Stomach (tissue), 4 donors: Measurements from ENCODE around the gene SLC24A1.

ENCODE experiments used
- EP300 ChIP-seq: sonication (generic); formaldehyde crosslinking; IDR thresholded peaks from one replicate; pipeline ENCODE4 v1.6.1; 2017; ENCODE audit warnings: antibody characterized with exemption
- POLR2A ChIP-seq, 4 donors: fragments of 450-650 bp; IDR thresholded peaks; one replicate each; pipeline ENCODE4 v1.6.1; 2016; ENCODE audit warnings: antibody characterized with exemption in 4 of 4, control low read depth in 2 of 4, mild to moderate bottlenecking in 1 of 4, moderate library complexity in 1 of 4
- POLR2AphosphoS5 ChIP-seq, 3 donors: sonication (generic); formaldehyde crosslinking; IDR thresholded peaks; one replicate each; pipeline ENCODE4 v1.6.1; 2016; ENCODE audit warnings: antibody characterized with exemption in 3 of 3
- TF ChIP-seq, protein P1 (sequence below), 7 experiments: fragments of 450-650 bp in 4 of 7; fragments of 200-600 bp in 3 of 7; sonication (generic) in 3 of 7; IDR thresholded peaks; one replicate each; pipeline ENCODE4 v1.5.1; 2016 to 2019; ENCODE audit warnings: antibody characterized with exemption in 7 of 7, control low read depth in 2 of 7, mild to moderate bottlenecking in 1 of 7

GRCh38 chr15:65655457-65655856 is 33.7 kb downstream of the SLC24A1 start:
- no peak for TF ChIP-seq POLR2A (IDR thresholded peaks at IDR 0.05)
- TF ChIP-seq, protein P1, sequence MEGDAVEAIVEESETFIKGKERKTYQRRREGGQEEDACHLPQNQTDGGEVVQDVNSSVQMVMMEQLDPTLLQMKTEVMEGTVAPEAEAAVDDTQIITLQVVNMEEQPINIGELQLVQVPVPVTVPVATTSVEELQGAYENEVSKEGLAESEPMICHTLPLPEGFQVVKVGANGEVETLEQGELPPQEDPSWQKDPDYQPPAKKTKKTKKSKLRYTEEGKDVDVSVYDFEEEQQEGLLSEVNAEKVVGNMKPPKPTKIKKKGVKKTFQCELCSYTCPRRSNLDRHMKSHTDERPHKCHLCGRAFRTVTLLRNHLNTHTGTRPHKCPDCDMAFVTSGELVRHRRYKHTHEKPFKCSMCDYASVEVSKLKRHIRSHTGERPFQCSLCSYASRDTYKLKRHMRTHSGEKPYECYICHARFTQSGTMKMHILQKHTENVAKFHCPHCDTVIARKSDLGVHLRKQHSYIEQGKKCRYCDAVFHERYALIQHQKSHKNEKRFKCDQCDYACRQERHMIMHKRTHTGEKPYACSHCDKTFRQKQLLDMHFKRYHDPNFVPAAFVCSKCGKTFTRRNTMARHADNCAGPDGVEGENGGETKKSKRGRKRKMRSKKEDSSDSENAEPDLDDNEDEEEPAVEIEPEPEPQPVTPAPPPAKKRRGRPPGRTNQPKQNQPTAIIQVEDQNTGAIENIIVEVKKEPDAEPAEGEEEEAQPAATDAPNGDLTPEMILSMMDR (IDR thresholded peaks at IDR 0.05): no peak
- no peak for TF ChIP-seq POLR2AphosphoS5 (IDR thresholded peaks at IDR 0.05)
- no peak for TF ChIP-seq EP300
